Measurements from ENCODE around the gene GGA2.
"Not testable (repeated sequence)": the region's sequence is repeated elsewhere in the genome, so short reads cannot be mapped to it uniquely, and the experiment has no call there.

The GGA2 gene

DNA sequence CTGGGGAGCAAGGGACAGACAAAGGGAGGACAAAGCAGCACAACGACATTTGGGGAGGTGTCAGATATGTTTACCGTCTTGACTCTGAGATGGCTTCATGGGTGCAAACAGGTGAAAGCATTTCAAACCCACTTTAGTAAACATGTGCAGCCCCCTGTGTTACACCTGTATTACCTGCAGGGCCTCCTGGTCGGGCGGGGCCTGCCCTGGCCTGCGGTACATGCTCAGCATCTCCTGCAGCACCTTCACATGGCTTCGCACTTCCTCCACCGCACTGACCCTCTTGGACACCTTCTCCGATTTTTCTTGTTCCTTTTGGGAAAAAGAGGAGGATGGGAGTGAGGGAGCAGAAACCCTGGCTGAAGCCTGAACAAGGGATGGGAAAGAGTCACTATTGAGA lies 24.5 kb downstream of the GGA2 start:
- H3K4me3 ChIP-seq (ENCODE audit: low read depth, low read length) = no peak overlapping the region
- no peak for DNase-seq (ENCODE audit: low read depth)
- TF ChIP-seq CTCF (IDR thresholded peaks at IDR 0.05; ENCODE audit: control insufficient read depth, extremely low read depth, insufficient read depth) = no peak

GRCh38 chr16:23485257-23485614 lies 25.1 kb downstream of the GGA2 start:
- DNase-seq (ENCODE audit: low read depth) = no peak
- H3K4me3 ChIP-seq (ENCODE audit: low read depth, low read length) = no peak overlapping the region
- no peak for TF ChIP-seq CTCF (IDR thresholded peaks at IDR 0.05; ENCODE audit: control insufficient read depth, extremely low read depth, insufficient read depth)

DNA sequence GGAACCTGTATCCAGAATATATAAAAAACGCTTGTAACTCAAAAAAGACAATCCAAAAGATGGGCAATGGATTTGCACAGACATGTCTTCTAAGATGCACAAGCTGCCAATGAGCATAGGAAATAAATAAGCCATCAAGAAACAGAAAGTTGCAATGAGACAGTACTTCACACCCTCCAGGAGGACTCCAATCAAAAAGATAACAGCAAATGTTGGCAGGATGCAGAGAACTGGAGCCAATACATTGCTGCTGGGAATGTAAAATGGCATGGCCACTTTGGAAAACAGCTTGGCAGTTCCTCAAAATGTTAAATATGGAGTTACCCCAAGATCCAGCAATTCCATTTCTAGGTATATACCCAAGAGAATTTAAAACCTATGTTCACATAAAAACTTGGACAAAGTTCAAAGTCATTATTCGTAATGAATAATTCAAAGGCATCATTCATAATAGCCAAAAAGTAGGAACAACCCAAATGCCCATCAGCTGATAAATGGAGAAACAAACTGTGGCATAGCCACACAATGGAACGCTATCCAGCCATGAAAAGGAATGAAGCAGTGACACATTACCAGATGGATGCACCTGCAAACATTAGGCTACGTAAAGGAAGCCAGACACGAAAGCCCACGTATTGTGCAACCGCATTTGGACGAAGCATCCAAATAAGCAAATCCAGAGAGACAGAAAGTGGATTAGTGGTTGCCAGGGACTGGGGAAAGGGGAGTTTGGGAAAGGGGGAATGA lies 25.6 kb downstream of the GGA2 start:
- no peak for DNase-seq (ENCODE audit: low read depth)
- no peak overlapping the region for H3K4me3 ChIP-seq (ENCODE audit: low read depth, low read length)
- no peak for TF ChIP-seq CTCF (IDR thresholded peaks at IDR 0.05; ENCODE audit: control insufficient read depth, extremely low read depth, insufficient read depth)

- DNase-seq (ENCODE audit: low read depth); H3K4me3 ChIP-seq (ENCODE audit: low read depth, low read length): not testable (repeated sequence)
Observed at GRCh38 chr16:23483492-23483891, 26.8 kb downstream of the GGA2 start.

DNA sequence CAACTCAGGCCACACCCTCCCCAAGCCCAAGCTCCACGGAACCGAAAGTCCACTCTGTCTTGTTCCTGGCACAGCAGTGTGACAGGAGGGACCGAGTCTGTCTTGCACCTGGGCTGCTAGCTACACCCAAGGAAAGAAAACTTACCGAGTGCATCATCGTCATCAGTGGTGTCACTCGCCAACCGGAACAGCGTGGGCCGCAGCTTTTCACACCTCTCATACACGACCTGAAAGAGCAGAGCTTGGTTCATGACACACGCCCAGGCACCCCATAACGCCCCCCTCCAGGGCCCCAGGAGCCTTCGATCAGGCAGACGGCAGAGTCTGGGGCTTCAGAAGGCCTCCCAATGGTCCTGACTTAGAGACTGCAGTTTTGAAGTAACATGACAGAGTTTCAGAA lies 27.5 kb downstream of the GGA2 start:
- no peak for TF ChIP-seq CTCF (IDR thresholded peaks at IDR 0.05; ENCODE audit: control insufficient read depth, extremely low read depth, insufficient read depth)
- no peak overlapping the region for H3K4me3 ChIP-seq (ENCODE audit: low read depth, low read length)
- no peak for DNase-seq (ENCODE audit: low read depth)

- H3K4me3 ChIP-seq (ENCODE audit: low read depth, low read length) = no peak overlapping the region
- no peak for TF ChIP-seq CTCF (IDR thresholded peaks at IDR 0.05; ENCODE audit: control insufficient read depth, extremely low read depth, insufficient read depth)
- no peak for DNase-seq (ENCODE audit: low read depth)
Observed at GRCh38 chr16:23480257-23480656, 30.0 kb downstream of the GGA2 start.

GRCh38 chr16:23479138-23479537 lies 31.2 kb downstream of the GGA2 start:
- no peak overlapping the region for H3K4me3 ChIP-seq (ENCODE audit: low read depth, low read length)
- no peak for TF ChIP-seq CTCF (IDR thresholded peaks at IDR 0.05; ENCODE audit: control insufficient read depth, extremely low read depth, insufficient read depth)
- no peak for DNase-seq (ENCODE audit: low read depth)
